Measurements from ENCODE around the gene CNOT11.
"Not testable (repeated sequence)": the region's sequence is repeated elsewhere in the genome, so short reads cannot be mapped to it uniquely, and the experiment has no call there.

The CNOT11 gene

DNA sequence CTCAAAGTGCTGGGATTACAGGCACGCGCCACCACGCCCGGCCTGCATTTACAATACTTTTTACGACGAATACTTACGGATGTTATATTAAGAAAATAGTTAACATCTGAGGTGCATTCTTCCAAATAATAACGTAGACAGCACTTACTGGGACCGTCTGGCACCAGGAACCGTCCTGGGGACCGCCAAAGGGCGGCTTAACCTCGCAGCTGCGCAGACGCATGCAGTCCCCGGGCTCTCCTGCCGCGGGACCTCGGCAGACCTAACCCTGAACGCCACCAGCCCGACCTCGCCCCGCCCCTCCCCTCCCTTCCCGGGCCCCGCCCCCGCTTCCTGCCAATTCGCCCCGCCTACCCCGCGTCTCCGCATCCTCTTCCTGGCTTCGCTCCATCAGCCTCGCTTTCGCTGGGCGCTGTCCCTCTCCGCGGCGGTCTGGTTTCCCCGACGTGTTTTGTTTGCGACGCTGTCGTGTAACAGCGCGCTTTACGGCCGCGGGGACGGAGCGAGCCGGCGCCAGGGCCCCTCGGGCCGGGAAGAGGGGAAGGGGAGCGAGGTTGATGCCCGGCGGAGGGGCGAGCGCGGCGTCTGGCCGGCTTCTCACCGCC is at the start of gene CNOT11:
TSS of gene CNOT11 (plus strand) at position 479 of the 605 bp plus-strand sequence. CDS start at position 558, 79 bp downstream.
- peak; percentile 98 for DNase-seq (ENCODE audit: low read depth)

GRCh38 chr2:101204400-101205115 is 48.1 kb upstream of the CNOT11 start:
- DNase-seq (ENCODE audit: low read depth), result no peak

GRCh38 chr2:101205521-101206479 is 46.9 kb upstream of the CNOT11 start:
- no peak for DNase-seq (ENCODE audit: low read depth)

- DNase-seq (ENCODE audit: low read depth), result no peak
Measured at GRCh38 chr2:101208830-101209229, 43.9 kb upstream of the CNOT11 start.

DNA sequence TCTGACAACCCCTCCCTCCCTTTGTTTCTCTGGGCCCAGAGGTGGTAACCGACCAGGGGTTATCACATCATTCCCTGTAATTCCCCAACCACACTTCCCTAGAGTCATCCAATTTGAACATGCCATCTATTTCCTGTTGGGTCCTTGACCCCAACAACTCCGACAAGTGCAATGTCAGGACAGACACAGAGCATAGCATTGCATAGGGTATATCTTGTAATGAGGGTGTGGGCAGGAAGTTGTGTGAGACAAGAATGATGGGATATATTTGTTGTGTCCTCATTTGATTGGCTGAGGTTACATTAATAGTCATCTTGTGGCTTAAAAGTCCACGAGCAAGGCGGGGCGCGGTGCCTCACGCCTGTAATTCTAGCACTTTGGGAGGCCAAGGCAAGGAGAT is 33.4 kb upstream of the CNOT11 start:
- DNase-seq (ENCODE audit: low read depth), result no peak

GRCh38 chr2:101220091-101220490 is 32.6 kb upstream of the CNOT11 start:
- DNase-seq (ENCODE audit: low read depth), result not testable (repeated sequence)

- no peak for DNase-seq (ENCODE audit: low read depth)
Measured at GRCh38 chr2:101223814-101224231, 28.9 kb upstream of the CNOT11 start.

DNA sequence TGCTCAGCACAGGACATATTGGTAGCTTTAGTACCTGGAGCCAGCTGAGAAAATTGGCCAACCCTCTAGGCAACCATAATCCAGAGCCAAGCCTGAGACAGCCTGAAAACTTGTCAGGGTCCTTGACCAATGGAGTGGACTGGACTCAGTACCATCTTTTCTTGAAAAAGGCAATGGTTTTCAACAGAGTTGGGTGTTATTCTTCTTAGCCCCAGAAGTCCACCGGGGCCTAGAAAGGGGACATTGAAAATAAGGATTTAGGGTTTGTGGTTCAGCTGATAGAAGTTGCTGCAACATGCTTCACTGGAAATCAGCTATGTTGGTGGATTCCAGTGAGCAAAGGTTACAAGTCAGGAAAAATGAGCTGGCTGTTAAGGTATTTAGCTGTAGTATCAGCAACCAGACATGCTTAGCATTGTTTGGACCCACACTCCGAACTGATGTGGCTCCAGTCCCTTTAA is 22.1 kb upstream of the CNOT11 start:
- no peak for DNase-seq (ENCODE audit: low read depth)

- DNase-seq (ENCODE audit: low read depth), result no peak
Measured at GRCh38 chr2:101231240-101231639, 21.4 kb upstream of the CNOT11 start.

GRCh38 chr2:101231937-101232730 is 20.6 kb upstream of the CNOT11 start:
- no peak for DNase-seq (ENCODE audit: low read depth)

DNA sequence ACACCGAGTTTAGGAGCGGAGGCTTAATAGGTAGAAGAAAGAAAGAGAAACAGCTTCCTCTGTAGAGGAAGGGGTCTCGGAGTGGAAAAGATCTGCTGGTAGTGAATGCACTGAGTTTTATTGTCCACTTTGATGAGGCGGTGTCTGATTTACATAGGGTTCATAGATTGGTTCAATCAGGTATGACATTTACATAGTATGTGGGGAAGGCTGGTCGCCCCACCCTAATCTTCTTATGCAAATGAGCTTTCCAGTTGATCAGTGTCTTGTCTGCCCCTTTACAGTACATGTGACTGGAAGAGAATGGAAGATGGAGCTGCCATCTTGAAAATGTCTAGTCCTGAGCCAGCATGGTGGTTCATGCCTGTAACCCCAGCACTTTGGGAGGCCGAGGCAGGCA is 19.9 kb upstream of the CNOT11 start:
- no peak for DNase-seq (ENCODE audit: low read depth)

- DNase-seq (ENCODE audit: low read depth), result no peak
Measured at GRCh38 chr2:101234169-101234938, 18.3 kb upstream of the CNOT11 start.

GRCh38 chr2:101235956-101236355 is 16.7 kb upstream of the CNOT11 start:
- not testable (repeated sequence) for DNase-seq (ENCODE audit: low read depth)

DNA sequence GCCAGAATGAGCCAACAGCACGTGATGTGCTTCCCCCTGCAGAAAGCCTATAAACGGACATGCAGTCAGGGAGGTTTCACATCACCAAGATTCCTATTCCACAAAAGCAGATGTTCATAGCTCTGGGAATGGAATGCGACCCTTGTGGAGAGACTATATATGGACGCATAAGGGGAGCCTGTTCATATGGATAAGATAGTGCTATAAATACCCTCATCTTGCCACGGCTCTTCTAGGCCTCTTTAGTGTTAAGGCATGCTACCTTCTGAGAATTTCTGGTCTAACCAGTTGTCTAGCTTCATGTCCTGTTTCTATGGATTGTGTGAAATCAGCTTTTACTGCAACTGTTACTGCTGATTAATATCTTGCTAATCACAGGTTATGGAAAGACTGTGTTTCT is 14.7 kb upstream of the CNOT11 start:
- not testable (repeated sequence) for DNase-seq (ENCODE audit: low read depth)

DNA sequence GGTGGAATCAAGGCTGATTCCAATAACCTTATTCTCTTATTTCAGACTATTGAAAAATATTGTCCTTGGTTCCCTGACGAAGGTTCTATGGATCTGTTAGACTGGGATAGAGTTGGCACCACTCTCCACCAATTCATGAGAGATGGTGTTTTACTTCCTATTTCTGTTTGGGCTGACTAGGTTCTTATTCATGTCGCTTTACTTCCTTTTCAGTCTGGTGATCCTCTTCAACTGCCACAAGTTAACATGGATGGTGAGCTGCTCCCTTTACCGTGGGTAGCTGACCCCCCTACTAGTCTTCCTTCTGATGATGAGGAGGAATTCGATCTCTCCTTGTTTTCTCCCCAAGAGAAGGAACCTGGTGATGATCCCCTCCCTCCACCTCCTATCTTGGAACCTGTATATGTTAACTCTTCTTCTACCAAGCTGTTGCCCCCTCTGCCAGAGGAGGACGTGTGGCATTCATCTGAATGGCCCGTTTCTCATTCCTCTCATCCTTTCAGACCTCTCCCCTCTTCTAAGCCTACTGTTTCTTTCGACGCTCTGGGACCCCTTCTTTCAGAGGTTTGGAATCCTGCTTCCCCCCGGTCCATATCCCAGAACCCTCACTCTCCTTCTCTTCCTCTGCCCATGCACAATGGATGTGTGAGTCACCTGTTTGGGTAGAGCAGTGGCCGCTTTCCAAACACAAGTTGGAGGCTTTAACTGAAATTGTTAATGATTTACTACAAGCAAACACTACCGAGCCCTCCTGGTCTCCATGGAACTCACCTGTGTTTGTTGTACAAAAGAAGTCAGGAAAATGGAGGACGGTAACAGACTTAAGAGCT is 13.5 kb upstream of the CNOT11 start:
- DNase-seq (ENCODE audit: low read depth), result no peak

DNA sequence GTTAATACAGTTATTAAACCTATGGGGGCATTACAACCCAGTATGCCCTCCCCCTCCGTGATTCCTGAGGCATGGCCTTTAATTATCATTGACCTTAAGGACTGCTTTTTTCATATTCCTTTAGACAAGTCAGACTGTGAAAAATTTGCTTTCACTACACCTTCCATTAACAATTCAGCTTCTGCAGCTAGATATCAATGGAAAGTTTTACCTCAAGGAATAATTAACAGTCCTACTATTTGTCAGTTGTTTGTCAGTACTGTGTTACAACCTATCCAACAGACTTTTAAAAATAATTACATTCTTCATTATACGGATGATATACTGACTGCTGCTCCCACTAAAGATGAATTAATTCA is 12.9 kb upstream of the CNOT11 start:
- DNase-seq (ENCODE audit: low read depth), result not testable (repeated sequence)

GRCh38 chr2:101240694-101241093 is 12.0 kb upstream of the CNOT11 start:
- DNase-seq (ENCODE audit: low read depth), result not testable (repeated sequence)

DNA sequence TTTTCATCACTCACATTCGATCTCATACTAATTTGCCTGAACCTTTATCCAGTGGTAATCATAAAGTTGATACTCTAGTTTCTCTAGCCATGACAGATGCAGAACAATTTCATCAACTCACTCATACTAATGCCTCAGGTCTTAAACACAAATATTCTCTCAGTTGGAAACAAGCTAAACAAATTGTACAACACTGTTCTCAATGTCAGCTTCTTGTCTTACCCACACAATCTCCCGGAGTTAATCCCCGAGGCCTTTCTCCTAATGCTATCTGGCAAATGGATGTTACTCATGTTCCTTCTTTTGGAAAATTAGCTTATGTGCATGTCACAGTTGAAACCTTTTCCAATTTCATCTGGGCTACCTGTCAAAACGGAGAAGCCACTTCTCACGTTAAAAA is 11.5 kb upstream of the CNOT11 start:
- DNase-seq (ENCODE audit: low read depth), result no peak

GRCh38 chr2:101244373-101244772 is 8.3 kb upstream of the CNOT11 start:
- DNase-seq (ENCODE audit: low read depth), result not testable (repeated sequence)

GRCh38 chr2:101244899-101245298 is 7.8 kb upstream of the CNOT11 start:
- not testable (repeated sequence) for DNase-seq (ENCODE audit: low read depth)

Data from activated T-helper 1 cell treated with Interleukin-2 at 50 U/mL for 16 hours (primary cell).